ENCODE measurements around the gene GRAP2.
A peak's percentile ranks its signal among the peaks of the same experiment; 100 is the strongest.

Gene GRAP2

DNA sequence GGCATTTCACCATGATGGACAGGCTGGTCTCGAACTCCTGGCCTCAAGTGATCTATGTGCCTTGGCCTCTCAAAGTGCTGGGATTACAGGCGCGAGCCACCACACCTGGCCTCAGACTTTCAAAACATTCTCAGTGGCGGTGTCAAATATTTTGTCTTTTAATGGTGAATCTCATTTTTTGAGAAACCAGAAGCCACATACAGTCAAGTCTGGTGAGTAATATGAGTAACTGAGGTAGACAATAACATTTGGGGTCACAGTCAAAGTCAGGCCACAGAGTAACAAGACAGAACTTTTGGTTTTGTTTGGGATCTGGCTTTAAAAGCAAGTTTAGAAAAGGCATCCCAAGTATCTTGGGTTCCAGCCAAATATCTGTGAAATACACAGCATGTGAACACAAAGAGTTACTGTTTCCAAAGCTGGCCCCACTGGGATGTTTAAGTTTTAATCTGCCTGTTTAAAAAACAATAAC lies 53.7 kb downstream of the GRAP2 start:
- ChIA-PET CTCF (no interaction called here), POLR2A (no interaction called here)
- no peak overlapping the region for H3K4me3 ChIP-seq (ENCODE audit: low read depth, low read length)
- peak; percentile 51 for DNase-seq (ENCODE audit: low read depth, low spot score)
- no peak for TF ChIP-seq CTCF (IDR thresholded peaks at IDR 0.05; ENCODE audit: insufficient read depth, low read length, missing control alignments)

DNA sequence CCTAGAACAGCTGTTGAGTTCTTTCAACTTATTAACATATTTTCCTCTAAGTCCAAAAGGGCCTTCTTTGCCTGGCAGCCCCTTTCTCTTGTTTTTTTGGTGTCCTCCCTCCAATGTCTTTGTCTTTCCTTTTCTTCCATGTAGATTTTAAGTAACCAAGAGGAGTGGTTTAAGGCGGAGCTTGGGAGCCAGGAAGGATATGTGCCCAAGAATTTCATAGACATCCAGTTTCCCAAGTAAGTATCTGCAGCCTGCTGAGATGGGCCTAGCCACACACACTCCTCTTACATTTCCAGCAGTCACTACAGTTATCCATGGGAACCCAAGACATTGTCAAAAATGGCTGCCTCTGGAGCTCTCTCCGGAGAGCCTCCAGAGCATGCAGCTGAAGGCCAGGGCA lies 54.8 kb downstream of the GRAP2 start:
- H3K4me3 ChIP-seq (ENCODE audit: low read depth, low read length), result no peak overlapping the region
- ChIA-PET CTCF (no interaction called here), POLR2A (no interaction called here)
- no peak for DNase-seq (ENCODE audit: low read depth, low spot score)
- no peak for TF ChIP-seq CTCF (IDR thresholded peaks at IDR 0.05; ENCODE audit: insufficient read depth, low read length, missing control alignments)

DNA sequence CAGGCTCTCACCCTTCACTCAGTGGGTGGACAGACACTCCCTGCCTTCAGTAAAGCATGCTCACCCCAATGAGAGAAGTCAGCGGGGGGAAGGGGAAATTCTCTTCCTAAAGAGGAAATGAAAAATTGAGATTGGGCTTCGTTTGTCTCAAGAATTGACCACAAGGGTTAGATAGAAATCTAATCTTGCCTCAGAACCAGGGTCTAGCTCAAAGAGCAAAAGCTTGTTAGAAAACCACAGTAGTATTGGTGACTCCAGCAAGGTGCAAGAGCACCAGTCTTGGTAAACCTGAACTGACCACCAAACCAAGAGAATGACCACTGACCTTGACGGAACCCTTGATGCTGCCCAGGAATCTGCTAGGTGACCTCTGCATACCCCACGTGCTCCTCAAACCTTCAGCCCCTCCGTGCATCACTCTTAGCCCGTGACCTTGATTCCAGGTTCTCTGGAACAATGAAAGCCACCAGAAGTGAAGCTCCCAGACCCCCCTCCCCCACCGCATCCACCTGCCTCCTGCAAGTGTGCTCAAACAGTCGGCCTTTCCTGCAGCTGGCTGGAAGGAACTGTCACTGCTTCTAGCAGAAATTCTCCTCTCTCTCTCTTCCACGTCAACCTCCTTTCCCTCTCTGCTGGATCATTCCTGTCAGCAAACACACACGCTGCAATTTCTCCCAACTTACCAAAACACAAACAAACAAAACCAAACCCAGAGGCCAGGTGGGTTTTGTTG lies 56.2 kb downstream of the GRAP2 start:
- H3K4me3 ChIP-seq (ENCODE audit: low read depth, low read length), result no peak overlapping the region
- no peak for TF ChIP-seq CTCF (IDR thresholded peaks at IDR 0.05; ENCODE audit: insufficient read depth, low read length, missing control alignments)
- no peak for DNase-seq (ENCODE audit: low read depth, low spot score)
- ChIA-PET POLR2A (no interaction called here), CTCF (interaction anchor here (0.8 kb wide), 1 partner anchor 17 kb away, joined by 3 read pairs; no protein-coding TSS in a partner anchor)

DNA sequence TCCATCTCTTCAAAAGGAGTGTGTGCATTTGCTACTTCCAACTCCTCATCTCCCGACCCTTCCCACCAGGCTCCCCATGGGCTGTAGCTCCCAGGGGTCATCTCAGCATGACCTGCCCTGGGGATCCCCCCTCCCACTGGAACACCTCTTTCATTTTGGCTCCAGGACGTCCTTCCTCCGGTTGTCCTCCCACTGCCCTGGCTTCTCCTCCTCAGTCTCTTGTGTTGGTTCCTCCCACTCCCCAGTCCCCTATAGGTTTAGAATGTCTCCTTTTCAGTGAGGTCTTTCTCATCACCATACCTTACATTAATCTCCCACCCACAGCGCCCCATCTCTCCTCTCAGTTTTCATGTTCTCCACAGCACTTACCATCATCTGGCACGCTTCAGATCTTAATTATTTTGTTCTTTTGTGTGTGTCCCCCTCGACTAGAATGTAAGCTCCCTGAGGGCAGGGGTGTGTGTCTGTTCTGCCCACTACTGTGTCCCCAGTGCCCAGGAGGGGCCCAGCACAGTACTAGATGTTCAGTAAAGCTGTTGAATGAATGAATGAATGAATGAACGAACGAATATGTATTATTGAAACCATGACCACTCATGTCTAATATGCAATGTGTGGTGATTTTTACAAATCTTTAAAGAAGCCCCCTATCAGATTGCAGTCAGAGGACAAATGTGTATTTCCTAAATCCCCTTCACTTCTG lies 57.3 kb downstream of the GRAP2 start:
- ChIA-PET POLR2A (no interaction called here), CTCF (no interaction called here)
- no peak for DNase-seq (ENCODE audit: low read depth, low spot score)
- TF ChIP-seq CTCF (IDR thresholded peaks at IDR 0.05; ENCODE audit: insufficient read depth, low read length, missing control alignments), result no peak
- H3K4me3 ChIP-seq (ENCODE audit: low read depth, low read length), result no peak overlapping the region

DNA sequence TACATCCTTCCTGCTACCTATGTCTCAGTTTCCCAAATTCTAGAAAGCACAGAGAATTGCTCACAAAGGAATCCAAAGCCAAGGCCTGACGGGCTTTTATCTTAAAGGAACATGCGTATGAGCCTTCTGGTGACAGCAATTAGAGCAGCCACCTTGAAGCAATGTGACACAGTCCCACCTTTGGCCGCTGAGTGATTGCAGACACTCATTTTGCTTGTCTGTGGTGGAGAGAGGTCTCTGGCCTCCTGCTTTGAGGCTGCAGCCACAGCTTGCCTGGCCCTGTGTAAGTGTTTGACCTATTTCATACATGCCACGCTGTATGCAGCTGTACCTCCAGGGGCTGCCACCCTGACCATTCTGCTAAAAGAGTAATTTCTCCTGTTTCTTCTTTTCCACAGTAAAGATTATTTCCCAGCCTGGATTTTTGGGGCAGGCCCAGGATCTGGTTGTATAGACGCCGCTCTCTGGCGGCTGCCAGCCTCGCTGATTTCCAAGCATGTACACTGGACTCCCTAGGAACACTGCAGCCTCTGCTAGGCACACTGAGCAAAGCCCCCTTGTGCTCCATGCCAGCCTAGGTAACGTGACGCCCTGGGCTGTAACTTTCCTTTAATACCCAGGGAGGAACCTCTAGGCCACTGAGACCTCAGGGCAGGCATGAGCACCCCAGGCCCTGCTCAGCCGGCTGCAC lies 58.2 kb downstream of the GRAP2 start:
- DNase-seq (ENCODE audit: low read depth, low spot score), result no peak
- ChIA-PET CTCF (no interaction called here), POLR2A (no interaction called here)
- no peak overlapping the region for H3K4me3 ChIP-seq (ENCODE audit: low read depth, low read length)
- TF ChIP-seq CTCF (IDR thresholded peaks at IDR 0.05; ENCODE audit: insufficient read depth, low read length, missing control alignments), result no peak
